Hindlimb muscle (tissue), 1 donor: ENCODE data around the gene RNU6-9. TPM values are rescaled to one million over a fixed set of nuclear protein-coding genes. Genes with fewer than 3 reads are reported as not detected.
"Not testable (repeated sequence)": the region's sequence is repeated elsewhere in the genome, so short reads cannot be mapped to it uniquely, and the experiment has no call there.

ENCODE experiments used
- DNase-seq: peaks from one replicate; pipeline ENCODE4 v3.0.0-alpha.2; 2013
- polyA plus RNA-seq: library from polyadenylated mRNA; unstranded; fragments of 120-200 nt; gene quantifications from one replicate; pipeline ENCODE4 v1.2.1, GENCODE V29; 2013; ENCODE audit not compliant: insufficient read length

Gene RNU6-9
- polyA plus RNA-seq, 1 donor: not detected

GRCh38 chr19:878751-879561, 14.3 kb upstream of the RNU6-9 start:
- DNase-seq: not testable (repeated sequence)

- no peak for DNase-seq
Observed at GRCh38 chr19:879711-880438, 13.4 kb upstream of the RNU6-9 start.

- no peak for DNase-seq
Observed at GRCh38 chr19:881385-882071, 11.8 kb upstream of the RNU6-9 start.

GRCh38 chr19:882871-883497, 10.3 kb upstream of the RNU6-9 start:
- no peak for DNase-seq

GRCh38 chr19:883661-884211, 9.5 kb upstream of the RNU6-9 start:
- DNase-seq: no peak

- DNase-seq: no peak
Observed at GRCh38 chr19:884420-885211, 8.7 kb upstream of the RNU6-9 start.

GRCh38 chr19:885536-886224, 7.6 kb upstream of the RNU6-9 start:
- DNase-seq: no peak

- no peak for DNase-seq
Observed at GRCh38 chr19:887072-887471, 6.2 kb upstream of the RNU6-9 start.

GRCh38 chr19:887599-887998, 5.7 kb upstream of the RNU6-9 start:
- no peak for DNase-seq

- no peak for DNase-seq
Observed at GRCh38 chr19:888581-889385, 4.5 kb upstream of the RNU6-9 start.

- DNase-seq: no peak
Observed at GRCh38 chr19:889662-890295, 3.5 kb upstream of the RNU6-9 start.

GRCh38 chr19:890831-891230, 2.5 kb upstream of the RNU6-9 start:
- DNase-seq: no peak

- DNase-seq: not testable (repeated sequence)
Observed at GRCh38 chr19:891421-892200, 1.7 kb upstream of the RNU6-9 start.

GRCh38 chr19:892243-892893, 916 bp upstream of the RNU6-9 start:
- DNase-seq: no peak

GRCh38 chr19:896434-896833, 3.1 kb downstream of the RNU6-9 start:
- DNase-seq: no peak

GRCh38 chr19:896999-897398, 3.7 kb downstream of the RNU6-9 start:
- DNase-seq: no peak

- DNase-seq: no peak
Observed at GRCh38 chr19:897442-898039, 4.3 kb downstream of the RNU6-9 start.

- DNase-seq: no peak
Observed at GRCh38 chr19:898663-899062, 5.4 kb downstream of the RNU6-9 start.
